NCI-H460 (cell line): ENCODE results near the gene RFX2. TPM values are rescaled to one million over a fixed set of nuclear protein-coding genes. Genes with fewer than 3 reads are reported as not detected.
A peak's percentile ranks its signal among the peaks of the same experiment; 100 is the strongest.

Source experiments
- DNase-seq: peaks from one replicate; pipeline ENCODE4 v3.0.0-alpha.2; 2016; ENCODE audit warnings: low read depth; ENCODE audit errors: extremely low read depth
- total RNA-seq: library from RNA; depleted of rRNA; stranded (reverse); fragments of >200 nt; shearing (Covaris generic); gene quantifications from 2 replicates; pipeline ENCODE4 v1.2.3, GENCODE V29; 2014

RFX2 gene
- total RNA-seq, 1 experiment from 2014 or later, result 5.2 TPM

DNA sequence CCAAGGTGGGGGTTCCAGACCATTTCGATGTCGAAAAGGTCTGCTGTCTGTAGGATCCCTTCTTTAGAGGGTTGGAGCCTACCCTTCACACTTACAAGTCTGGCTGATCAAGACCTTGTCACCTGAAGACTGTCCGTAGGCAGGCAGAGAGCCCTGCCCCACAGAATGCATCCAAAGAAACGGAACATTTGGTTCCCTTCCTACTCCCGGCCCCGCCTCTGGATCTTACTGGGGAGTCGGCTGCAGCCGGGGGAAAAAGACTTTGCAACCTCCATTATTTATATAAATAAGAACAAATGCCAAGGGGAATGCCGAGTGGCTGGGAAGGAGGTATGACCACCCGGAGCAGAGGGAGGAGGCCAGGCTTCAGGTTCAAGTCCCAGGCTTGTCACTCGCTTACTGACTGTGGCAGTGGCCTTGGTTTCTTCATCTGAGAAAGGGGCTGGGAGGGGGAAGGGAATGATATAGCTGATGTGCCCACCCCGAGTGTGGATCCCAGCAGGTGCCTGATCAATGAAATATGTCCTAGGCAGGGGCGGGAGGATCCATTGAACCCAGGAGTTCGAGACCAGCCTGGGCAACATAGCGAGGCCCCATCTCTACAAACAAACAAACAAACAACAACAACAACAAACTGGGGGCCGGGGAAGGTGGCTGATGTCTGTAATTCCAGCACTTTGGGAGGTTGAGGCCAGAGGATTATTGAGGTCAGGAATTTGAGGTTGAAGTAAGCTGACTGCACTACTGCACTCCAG is 48.7 kb downstream of the RFX2 start:
- DNase-seq, result no peak

- DNase-seq, result no peak
These were observed 49.5 kb downstream of the RFX2 start for GRCh38 chr19:6060600-6061375.

- no peak for DNase-seq
These were observed 50.2 kb downstream of the RFX2 start for GRCh38 chr19:6059988-6060599.

DNA sequence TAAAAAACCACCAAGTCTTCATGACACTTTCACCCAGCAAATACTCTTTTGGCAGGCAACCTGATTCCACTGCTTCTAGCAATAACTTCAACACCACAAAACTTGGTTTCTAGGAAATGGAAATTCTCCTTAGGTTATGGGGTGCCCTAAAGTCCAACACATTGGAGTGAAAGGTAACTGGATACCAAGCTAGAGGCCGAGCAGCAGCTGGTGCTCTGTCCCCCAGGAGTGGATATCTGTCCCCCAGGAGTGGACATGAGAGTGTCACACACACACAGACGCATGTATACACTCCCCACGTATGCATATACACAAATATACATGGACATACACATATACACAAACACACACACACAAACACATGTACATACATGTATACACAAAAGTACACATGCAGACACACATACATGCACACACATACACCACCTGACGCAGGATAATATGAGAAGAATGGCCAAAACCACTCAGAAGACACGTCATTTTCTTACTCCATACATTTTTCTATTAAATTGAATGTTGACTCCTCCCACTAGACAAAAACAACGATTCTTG is 50.8 kb downstream of the RFX2 start:
- no peak for DNase-seq

- no peak for DNase-seq
These were observed 51.6 kb downstream of the RFX2 start for GRCh38 chr19:6058518-6059201.

GRCh38 chr19:6057651-6058517 is 52.4 kb downstream of the RFX2 start:
- DNase-seq, result no peak

- no peak for DNase-seq
These were observed 53.3 kb downstream of the RFX2 start for GRCh38 chr19:6056801-6057650.

DNA sequence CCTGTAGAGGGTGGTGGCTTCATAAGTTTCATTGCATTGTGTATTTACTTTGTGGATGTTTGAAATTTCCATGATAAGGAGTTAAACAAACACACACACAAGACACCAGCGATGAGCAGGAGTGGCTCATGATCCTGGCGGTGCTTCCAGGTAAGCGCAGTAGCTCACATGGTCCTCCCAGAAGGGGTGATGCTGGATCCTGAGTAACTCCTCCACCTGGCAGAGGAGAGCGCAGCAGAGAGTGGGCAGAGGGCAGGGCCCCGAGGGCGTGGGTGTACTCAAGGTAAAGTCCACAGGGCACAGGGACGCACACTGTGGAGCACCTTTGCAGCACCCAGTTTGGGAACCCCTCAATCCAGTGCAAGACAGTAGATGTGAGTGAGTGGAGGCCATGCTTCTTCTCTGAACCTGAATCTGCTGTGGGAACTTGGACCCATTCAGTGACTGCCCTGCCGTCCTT is 54.0 kb downstream of the RFX2 start:
- no peak for DNase-seq

- DNase-seq, result no peak
These were observed 55.1 kb downstream of the RFX2 start for GRCh38 chr19:6055013-6055795.

GRCh38 chr19:6048793-6049405 is 61.4 kb downstream of the RFX2 start:
- peak; percentile 73 for DNase-seq

DNA sequence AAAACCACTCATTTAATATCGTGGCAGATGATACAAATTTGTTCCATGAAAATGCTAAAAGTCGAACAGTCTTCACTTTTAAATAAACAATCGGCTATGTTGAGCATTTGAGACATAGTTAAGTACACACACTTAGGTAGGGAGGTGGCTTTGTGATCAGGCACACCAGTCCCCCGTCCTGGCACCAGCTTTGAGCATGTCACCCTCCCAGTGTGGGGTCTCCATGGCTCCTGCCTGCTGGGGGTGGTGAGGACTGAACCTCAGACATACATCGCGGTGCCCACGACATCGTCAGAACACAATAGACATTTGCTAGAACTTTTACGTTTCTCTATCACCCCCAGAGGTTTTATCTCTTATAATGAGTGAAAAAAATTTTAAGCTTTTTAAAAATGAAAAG is 62.0 kb downstream of the RFX2 start:
- DNase-seq, result no peak

- DNase-seq, result peak; percentile 42
These were observed 62.5 kb downstream of the RFX2 start for GRCh38 chr19:6047741-6048251.

DNA sequence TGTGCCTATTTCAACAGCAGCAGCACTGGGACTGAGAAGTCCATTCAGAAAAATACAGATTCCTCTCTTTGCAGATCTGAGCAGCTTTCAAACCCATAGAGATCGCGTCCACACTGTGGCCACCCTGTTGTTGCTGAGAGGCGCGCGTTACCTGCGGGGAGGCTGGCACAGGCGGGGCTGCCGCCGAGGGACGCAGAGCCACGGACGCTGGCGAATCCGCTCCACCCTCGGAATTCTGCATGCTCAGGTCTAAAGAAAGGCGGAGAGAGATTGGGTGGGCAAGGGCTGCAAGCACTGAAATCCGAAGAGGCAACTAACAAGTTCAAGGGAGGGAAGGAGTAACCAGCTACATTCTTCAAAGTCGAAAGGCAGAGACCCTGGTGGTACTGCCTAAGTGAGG is 63.0 kb downstream of the RFX2 start:
- DNase-seq, result no peak

GRCh38 chr19:6045108-6045507 is 65.2 kb downstream of the RFX2 start:
- DNase-seq, result no peak

- no peak for DNase-seq
These were observed 66.1 kb downstream of the RFX2 start for GRCh38 chr19:6044056-6044805.
